HL-60 (cell line): Measurements from ENCODE around the gene BLNK.

Source experiments
- CTCF ChIP-seq: IDR thresholded peaks from one replicate; pipeline ENCODE4 v1.5.1; 2011; ENCODE audit warnings: low read length, control low read depth, inconsistent platforms; ENCODE audit not compliant: insufficient read depth
- SPI1 ChIP-seq: IDR thresholded peaks from 2 replicates; pipeline ENCODE4 v1.6.1; 2012; ENCODE audit warnings: low read depth, mild to moderate bottlenecking, borderline replicate concordance

GRCh38 chr10:96260014-96260413 is 11.4 kb downstream of the BLNK start:
- TF ChIP-seq CTCF (no peak), SPI1 (no peak)
